ENCODE measurements around the gene PROK1.
"Not testable (repeated sequence)": the region's sequence is repeated elsewhere in the genome, so short reads cannot be mapped to it uniquely, and the experiment has no call there.

Gene PROK1

DNA sequence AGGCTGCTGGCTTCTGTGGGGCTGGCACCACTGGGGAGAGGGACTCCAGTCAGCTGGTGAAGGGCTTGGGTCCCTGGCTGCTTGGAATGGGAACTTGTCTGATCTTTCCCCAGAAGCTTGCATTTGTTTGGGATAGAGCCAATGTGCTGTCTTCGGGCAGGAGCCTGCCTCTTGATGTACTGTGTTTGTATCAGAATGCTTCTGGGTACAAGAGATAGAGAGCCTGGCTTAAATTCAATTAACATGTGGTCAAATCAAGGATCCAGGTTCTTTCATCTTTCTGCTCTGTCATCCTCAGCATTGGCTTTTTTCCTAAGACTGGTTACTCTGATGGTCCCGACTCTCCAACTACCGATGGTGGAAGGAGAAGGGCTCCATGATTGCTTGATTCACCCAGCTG is 16.0 kb upstream of the PROK1 start:
- DNase-seq, result no peak

DNA sequence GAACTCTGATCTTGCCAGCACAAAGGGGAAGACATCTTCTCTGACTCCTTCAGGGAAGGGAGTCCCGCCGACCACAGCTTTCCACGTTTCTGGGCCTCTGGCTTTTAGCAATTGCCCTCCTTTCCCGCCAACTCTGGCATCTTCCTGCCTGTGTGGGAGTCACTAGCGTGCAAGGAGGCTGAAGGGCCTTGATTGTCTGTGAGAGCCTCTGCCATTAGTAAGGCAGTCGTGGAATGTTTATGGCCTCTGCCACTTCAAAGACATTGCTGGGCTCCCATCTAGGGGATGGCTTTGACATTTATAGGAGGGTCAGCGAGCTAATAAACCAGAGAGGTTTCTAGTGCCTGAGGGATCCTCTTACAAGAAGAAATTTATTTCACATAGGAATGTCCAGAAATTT is 14.3 kb upstream of the PROK1 start:
- DNase-seq, result no peak

DNA sequence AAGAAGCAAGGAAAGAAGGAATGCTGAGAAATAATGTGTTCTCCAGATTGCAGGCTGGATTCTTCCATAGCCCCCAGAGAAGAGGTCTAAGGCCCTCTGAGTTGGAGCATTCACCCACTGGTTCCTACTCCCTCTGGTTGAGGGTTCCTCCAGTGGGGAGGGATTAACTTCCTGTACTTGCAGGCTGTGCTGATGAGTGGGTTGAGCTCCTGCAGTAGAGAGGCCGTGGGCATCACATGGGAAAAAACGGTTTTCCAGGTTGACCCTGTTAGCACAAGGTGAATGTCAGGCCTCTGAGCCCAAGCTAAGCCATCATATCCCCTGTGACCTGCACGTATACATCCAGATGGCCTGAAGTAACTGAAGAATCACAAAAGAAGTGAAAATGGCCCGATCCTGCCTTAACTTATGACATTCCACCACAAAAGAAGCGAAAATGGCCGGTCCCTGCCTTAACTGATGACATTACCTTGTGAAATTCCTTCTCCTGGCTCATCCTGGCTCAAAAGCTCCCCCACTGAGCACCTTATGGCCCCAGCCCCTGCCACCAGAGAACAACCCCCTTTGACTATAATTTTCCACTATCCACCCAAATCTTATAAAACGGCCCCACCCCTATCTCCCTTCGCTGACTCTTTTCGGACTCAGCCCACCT is 13.2 kb upstream of the PROK1 start:
- not testable (repeated sequence) for DNase-seq

DNA sequence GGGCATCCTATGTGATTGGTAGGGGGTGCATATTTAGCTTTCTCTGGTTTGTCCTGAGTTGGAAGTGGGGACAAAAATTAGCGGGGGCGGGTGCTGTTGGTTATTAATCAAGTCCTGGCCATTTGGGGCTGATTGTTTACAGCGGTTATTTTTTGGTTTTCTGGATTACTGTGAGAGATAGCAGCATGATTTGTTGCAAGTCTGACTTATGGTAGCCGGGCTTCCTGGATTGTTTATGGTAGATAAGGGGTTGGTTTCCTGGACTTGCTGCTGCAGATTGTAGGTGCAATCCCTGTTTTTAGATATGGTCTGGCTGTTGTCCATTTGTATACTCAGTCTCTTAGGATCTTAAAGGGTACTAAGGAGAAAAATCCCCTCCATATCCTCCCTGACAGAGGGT is 12.1 kb upstream of the PROK1 start:
- DNase-seq, result no peak

- DNase-seq, result not testable (repeated sequence)
Observed at GRCh38 chr1:110439873-110440272, 11.1 kb upstream of the PROK1 start.

- DNase-seq, result no peak
Observed at GRCh38 chr1:110440877-110441276, 10.1 kb upstream of the PROK1 start.

DNA sequence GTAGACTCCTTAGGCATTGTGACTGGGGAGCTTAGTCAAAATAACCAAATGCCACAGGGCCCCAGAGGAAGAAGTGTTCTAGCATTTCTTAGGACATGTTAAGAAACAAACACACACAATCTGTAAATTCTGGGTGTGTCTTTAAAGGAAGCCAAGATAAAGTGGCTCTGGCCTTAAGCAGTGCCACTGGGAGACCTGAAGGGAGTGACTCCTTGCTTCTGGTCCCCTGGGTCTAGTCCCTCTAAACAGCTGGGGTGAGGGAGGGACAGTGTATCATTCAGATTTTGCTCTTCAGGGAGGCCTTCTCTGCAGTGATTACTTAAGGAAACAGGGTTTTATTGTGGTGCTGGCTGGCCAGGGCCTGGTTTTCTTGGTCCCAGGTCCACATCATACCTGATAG is 9.1 kb upstream of the PROK1 start:
- no peak for DNase-seq

- no peak for DNase-seq
Observed at GRCh38 chr1:110443451-110443850, 7.5 kb upstream of the PROK1 start.

GRCh38 chr1:110444561-110444960 is 6.4 kb upstream of the PROK1 start:
- DNase-seq, result no peak

DNA sequence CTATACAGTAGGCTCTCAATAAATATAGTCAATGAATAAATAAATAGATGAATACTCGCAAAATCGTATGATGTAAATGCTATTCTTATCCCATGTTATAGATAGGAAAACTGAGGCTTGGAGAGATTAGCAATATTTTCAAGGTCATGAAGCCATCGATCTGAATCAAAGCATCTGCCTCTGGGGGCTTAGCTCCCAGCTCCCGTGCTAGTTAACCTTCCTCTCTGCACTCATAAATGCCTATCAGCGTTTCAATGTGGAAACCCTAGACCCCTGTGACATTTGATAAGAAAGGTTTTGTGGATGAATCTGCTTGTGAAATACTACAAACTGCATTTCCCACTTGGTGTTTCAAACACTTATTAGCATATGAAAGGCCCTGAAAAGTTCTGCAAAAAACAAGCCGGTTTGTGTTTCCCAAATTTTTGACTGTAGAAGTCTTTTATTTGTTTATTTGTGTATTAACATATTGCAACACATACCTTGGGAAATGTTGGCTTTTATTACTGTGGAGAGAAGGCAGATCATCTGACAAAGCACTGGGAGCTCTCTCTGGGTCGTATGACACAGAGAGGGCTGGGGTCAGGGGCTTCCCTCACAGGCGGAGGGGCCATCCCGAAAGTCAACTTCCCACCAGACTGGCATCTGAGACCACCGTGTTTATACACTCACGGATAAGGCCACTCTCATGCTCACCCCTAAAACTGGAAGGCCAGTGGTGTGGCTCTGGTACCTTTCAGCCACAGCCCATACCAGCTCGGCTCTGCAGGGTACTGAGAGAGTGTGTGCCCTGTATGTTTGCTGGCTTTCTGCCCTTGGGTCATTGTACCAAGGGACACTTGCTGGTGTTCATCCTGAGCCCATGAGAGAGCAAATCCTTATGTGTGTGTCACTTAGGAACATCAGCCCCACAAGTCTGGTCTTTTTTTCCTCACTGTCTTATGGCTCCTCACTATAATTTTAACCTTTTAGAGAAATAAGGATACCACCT is 993 bp upstream of the PROK1 start:
- no peak for DNase-seq

- no peak for DNase-seq
Observed at GRCh38 chr1:110452330-110452729, 1.4 kb downstream of the PROK1 start.

DNA sequence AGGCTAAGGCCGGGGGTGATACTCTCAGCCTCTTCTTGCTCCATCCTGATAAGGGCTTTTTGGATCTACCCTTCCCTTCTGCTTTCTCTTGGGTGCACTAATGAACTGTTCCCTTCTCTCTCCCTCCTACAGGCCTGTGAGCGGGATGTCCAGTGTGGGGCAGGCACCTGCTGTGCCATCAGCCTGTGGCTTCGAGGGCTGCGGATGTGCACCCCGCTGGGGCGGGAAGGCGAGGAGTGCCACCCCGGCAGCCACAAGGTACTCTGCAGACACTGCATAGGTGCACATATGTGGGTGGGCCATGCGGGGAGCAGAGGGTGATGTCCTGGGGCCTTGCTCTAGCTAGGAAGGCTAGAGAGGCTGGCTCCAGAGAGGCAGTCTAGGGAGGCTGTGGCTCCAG is 2.9 kb downstream of the PROK1 start:
- no peak for DNase-seq

DNA sequence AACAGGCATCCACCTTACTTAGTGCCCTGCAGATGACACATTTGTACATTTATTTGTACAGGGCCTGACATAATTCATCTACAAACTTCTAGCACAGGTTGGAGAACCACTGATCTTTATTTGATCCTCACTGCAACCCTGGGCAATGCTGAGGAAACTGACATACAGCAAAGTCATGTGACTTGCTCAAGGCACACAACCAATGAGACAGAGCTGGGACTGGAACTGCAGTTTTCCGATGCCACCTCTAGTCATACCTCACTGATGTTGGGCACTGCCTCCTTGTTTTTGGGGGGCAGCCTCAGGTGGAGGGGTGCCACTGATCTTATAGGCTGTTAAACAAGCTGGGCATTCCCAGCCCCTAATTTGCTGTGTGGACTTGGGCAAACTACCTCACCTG is 3.4 kb downstream of the PROK1 start:
- DNase-seq, result no peak

- no peak for DNase-seq
Observed at GRCh38 chr1:110455151-110455550, 4.2 kb downstream of the PROK1 start.

GRCh38 chr1:110457206-110457605 is 6.3 kb downstream of the PROK1 start:
- DNase-seq, result no peak

DNA sequence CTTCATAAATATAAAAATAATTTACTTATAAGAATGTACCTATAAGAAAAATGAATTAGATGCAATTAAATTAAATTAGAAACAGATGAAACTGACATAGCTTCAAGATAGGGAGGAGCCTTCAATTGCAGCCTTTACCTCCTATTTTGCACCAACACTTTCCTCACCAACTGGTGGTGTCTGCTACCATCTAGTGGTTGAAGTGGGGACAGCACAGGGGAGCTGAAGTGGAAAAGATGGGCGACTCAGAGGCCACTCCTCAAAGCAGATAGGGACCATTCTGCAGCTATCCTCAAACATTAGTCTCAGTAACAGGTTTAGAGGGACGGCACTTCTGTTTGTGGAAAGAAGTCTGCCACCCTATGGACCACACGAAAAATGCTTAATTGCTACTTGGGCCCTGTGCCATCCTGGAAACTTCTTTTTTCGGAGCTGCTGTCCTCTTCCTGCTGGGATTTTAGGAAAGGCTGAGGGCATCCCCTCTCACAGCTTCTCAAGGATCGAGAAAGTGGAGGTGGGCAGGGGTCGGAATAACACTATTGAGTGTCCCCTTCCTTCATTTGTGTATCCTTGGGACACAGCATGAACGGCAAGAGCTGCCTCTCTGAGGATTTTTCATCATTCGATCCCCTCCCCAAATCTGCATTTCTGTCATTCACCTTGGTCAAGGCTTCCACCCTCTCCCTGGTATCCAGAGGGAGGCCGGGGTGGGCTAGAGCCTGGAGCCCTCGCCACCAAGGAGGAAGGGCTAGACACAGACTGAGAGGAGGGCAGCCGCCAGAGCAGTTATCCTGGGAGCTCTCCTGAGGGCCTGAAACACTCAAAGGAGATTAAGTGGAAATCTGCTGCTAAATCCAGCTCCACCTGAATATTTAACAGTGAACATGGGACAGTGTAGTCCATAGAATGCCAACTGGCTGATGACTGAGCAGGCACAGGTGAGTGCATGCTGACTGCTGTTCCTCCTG is 9.6 kb downstream of the PROK1 start:
- DNase-seq, result peak; percentile 75

DNA sequence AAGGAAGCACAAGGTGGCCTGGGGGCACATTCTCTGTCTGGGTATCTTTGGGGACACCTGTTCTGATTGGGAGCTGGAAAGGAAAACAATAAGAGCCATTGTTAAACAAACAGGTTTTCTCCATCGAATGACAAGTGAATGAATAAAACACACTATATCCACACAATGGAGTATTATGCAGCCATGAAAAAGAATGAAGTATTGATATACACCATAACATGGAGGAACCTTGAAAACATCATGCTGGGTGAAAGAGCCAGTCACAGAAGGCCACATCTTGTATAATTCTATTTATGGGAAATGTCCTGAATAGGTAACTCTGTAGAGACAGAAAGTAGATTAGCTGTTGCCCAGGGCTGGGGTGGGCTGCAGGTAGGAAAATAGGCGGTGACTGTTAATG is 11.1 kb downstream of the PROK1 start:
- DNase-seq, result no peak

- no peak for DNase-seq
Observed at GRCh38 chr1:110462964-110463363, 12.0 kb downstream of the PROK1 start.

DNA sequence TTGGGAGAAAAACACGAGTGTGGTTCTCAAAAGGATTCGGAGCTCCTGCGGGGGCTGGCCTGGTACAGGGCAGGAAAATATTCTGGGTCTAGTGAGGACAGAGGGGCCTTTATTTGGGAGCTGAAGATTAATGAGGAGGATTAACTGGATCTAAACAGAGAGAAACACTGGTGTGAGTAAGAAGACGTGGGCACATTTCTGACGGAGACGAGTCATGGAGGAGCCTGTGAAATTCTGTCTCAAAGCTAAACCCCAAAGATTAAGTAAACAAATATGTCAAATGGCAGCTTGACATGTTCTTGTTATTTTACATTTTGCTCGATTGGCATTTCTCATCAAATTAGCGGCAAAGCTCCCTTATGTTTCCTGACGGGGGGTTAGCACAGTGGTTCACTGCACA is 12.8 kb downstream of the PROK1 start:
- no peak for DNase-seq

DNA sequence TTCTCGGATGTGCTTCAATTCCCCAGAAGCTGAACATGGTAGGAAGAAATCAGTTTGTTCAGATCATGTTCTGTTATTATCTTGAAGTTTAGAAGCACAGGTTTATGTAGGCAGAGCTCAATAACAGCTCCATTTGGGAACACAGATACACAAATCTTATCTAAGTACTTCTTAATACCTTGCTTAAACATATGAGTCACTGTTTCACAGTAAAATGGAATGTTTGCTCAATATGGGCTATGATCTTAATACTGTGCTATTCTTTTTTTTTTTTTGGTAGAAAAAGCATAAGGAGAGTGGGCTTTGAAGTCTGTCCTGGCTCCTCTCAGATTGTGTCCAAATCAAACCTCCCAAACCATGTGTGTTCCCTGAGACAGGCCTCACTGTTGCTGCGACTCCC is 13.4 kb downstream of the PROK1 start:
- DNase-seq, result peak; percentile 44

DNA sequence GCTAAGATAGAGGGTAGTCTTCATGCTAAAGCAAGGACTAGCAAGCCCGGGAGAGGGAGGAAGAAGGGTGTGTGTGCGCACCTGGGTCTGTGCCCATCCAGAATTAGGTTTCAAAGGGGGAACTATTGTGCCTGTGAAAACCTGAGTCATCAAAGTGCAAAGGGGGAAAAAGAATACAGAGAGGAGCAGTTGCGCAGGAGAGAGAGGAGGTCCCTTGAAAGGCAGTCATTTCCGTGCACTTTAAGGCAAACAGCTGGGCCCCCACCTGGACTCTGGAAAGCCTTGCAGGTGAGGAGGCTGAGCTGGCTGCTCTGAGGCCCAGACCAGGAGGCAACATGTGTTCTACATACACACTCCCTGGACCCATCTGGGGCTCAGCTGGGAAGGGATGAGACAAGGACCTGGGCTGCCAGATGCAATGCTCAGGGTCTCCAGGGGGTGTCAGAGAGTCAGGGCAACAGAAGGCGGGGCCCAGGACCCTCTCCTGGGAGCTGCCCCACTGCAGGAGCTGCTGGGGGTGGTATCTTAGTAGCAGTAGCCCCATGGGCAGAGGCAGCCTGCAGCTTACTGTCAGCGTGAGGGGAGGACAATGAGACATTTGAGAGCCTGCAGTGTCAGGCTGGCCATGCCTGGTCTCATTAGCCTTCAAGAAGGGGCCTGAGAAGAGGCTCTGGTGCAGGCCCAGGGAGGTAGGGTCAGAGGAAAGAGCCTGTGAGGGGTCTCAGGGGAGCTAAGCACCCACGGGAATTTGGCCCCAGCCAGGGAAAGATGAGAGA is 14.3 kb downstream of the PROK1 start:
- DNase-seq, result no peak

- no peak for DNase-seq
Observed at GRCh38 chr1:110465814-110466380, 14.9 kb downstream of the PROK1 start.
